ACC112 (cell line): ENCODE measurements around the gene CPHXL.

ENCODE experiments used
- H2AFZ ChIP-seq: fragments of 200-600 bp; sonication (generic); one replicate; pipeline ENCODE4 v1.6.0; 2017; ENCODE audit warnings: antibody characterized with exemption, low read length; ENCODE audit not compliant: unreplicated experiment
- H3K27ac ChIP-seq: fragments of 200-600 bp; sonication (generic); 2 replicates; pipeline ENCODE4 v1.5.1; 2014; ENCODE audit warnings: low read depth, mild to moderate bottlenecking, antibody characterized with exemption, low read length, moderate library complexity
- H3K27me3 ChIP-seq: fragments of 200-600 bp; sonication (generic); 2 replicates; pipeline ENCODE4 v1.6.1; 2014; ENCODE audit warnings: mild to moderate bottlenecking, antibody characterized with exemption, low read length, moderate library complexity, mixed read lengths; ENCODE audit not compliant: insufficient read depth
- H3K36me3 ChIP-seq: fragments of 200-600 bp; sonication (generic); 2 replicates; pipeline ENCODE4 v1.6.1; 2016; ENCODE audit warnings: mild to moderate bottlenecking, antibody characterized with exemption, low read length, moderate library complexity, mixed read lengths; ENCODE audit not compliant: insufficient read depth
- H3K4me1 ChIP-seq: fragments of 200-600 bp; sonication (generic); one replicate; pipeline ENCODE4 v1.6.1; 2016; ENCODE audit warnings: low read length, mixed read lengths; ENCODE audit not compliant: insufficient read depth, unreplicated experiment, control insufficient read depth
- H3K4me3 ChIP-seq: fragments of 200-600 bp; sonication (generic); 2 replicates; pipeline ENCODE4 v1.5.1; 2014; ENCODE audit warnings: mild to moderate bottlenecking, low read depth, low read length
- H3K79me2 ChIP-seq: fragments of 200-600 bp; sonication (generic); one replicate; pipeline ENCODE4 v1.6.0; 2016; ENCODE audit warnings: low read length; ENCODE audit not compliant: control insufficient read depth, unreplicated experiment, insufficient read depth

The CPHXL gene

GRCh38 chr16:75702242-75702641 lies 24.0 kb downstream of the CPHXL start:
- Histone ChIP-seq H3K4me1 (no peaks in the 10 kb centered on the region), H3K27ac (no peak overlapping the region), H3K4me3 (no peak overlapping the region), H3K36me3 (no peaks in the 10 kb centered on the region), H3K27me3 (peaks cover 11% of the 10 kb centered on the region), H3K79me2 (no peaks in the 10 kb centered on the region), H2AFZ (no peak overlapping the region)

DNA sequence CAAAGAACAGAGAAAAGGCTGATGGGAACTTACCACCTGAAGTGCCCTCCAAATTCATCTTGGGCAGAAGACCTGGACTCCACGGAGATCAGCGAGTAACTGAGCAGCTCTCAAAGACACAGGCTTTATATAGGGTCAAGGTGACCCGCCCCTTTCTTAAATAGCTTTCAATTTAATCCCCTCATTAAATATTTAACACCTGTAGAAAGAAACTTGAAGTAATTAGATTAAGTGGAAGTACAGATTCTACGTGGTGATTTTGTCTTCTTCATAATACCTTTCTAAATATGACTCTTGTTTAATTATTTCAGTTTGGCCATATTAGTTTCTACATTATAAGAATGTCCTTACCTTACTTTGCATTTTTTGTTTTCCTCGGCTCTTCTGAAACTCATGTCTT lies 24.9 kb downstream of the CPHXL start, which contains the start of gene DUXB:
Gene DUXB, minus strand, starts transcription at position 101 of the 400 bp plus-strand sequence. Its CDS starts 43 bp downstream, at position 58.
- Histone ChIP-seq H2AFZ (no peak within 1 kb of the TSS), H3K79me2 (no peaks in the 10 kb centered on the region), H3K4me3 (no peak within 1 kb of the TSS), H3K36me3 (no peaks in the 10 kb centered on the region), H3K27ac (no peak within 1 kb of the TSS), H3K27me3 (peaks cover 3% of the 10 kb centered on the region), H3K4me1 (no peaks in the 10 kb centered on the region)

- H3K4me3 ChIP-seq: no peak overlapping the region
- no peak overlapping the region for H2AFZ ChIP-seq
- no peaks in the 10 kb centered on the region for H3K36me3 ChIP-seq
- H3K27ac ChIP-seq: no peak overlapping the region
- H3K4me1 ChIP-seq: no peaks in the 10 kb centered on the region
- H3K27me3 ChIP-seq: peaks cover 6% of the 10 kb centered on the region; the same call in 1 of the 2 replicates
- no peaks in the 10 kb centered on the region for H3K79me2 ChIP-seq
Measured at GRCh38 chr16:75697571-75697970, 28.7 kb downstream of the CPHXL start.

DNA sequence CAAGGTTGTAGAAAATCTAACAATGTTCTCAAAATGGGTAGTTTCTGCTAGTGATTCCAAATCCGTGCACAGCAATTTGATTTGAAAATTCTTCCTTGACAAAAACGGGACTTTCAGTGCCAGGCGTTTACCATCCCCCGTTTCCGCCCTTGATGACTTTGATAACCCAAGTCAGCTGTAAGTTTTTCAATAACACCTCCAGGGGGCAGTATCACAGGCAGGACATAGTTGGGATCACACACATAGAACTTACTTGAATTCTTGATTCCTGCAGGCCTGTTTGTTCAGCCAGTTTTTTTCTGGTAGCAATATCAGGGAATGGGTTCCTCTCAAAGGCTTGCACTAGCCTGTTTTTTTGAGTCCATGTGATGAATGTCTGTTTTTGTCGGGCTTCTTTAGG lies 30.6 kb downstream of the CPHXL start:
- no peaks in the 10 kb centered on the region for H3K4me1 ChIP-seq
- no peak overlapping the region for H2AFZ ChIP-seq
- no peak overlapping the region for H3K4me3 ChIP-seq
- H3K27ac ChIP-seq: no peak overlapping the region
- H3K79me2 ChIP-seq: no peaks in the 10 kb centered on the region
- H3K27me3 ChIP-seq: 0 out of 2 replicates have a peak, but pooled peaks cover 3% of the 10 kb centered on the region
- no peaks in the 10 kb centered on the region for H3K36me3 ChIP-seq

GRCh38 chr16:75687361-75687760 lies 38.9 kb downstream of the CPHXL start:
- H2AFZ ChIP-seq: no peak overlapping the region
- no peaks in the 10 kb centered on the region for H3K36me3 ChIP-seq

DNA sequence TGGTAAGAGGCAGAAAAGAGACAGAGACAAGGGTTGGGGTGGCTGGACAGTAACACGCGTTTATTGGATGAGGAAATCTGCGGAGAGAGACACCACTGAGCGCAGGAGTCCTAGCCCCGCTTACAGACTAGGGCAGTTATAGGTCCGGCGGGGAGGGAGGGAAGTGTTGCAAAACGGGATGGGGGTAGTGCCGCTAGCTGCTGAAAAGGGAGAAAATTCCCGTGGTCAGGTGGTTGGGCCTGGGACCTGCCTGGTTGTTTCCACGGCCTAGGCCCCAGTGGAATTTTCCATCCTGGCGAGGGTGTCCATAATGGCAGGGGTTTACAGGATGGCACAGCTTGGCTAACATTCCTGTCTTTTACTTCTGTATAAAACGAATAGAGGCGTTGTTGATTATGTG lies 44.0 kb downstream of the CPHXL start:
- no peaks in the 10 kb centered on the region for H3K4me1 ChIP-seq
- H3K36me3 ChIP-seq: no peaks in the 10 kb centered on the region
- H2AFZ ChIP-seq: no peak overlapping the region
- H3K4me3 ChIP-seq: no peak overlapping the region
- H3K27me3 ChIP-seq: no peaks in the 10 kb centered on the region
- H3K79me2 ChIP-seq: no peaks in the 10 kb centered on the region
- H3K27ac ChIP-seq: no peak overlapping the region

More at GRCh38 chr16:75687361-75687760, 38.9 kb downstream of the CPHXL start:
- no peak overlapping the region for H3K4me3 ChIP-seq
- no peaks in the 10 kb centered on the region for H3K4me1 ChIP-seq
- H3K79me2 ChIP-seq: no peaks in the 10 kb centered on the region
- H3K27me3 ChIP-seq: no peaks in the 10 kb centered on the region
- H3K27ac ChIP-seq: no peak overlapping the region

GRCh38 chr16:75679366-75679765 lies 46.9 kb downstream of the CPHXL start:
- no peaks in the 10 kb centered on the region for H3K27me3 ChIP-seq
- no peak overlapping the region for H3K4me3 ChIP-seq
- no peaks in the 10 kb centered on the region for H3K36me3 ChIP-seq
- H2AFZ ChIP-seq: no peak overlapping the region
- no peaks in the 10 kb centered on the region for H3K4me1 ChIP-seq
- no peak overlapping the region for H3K27ac ChIP-seq
- no peaks in the 10 kb centered on the region for H3K79me2 ChIP-seq

- no peaks in the 10 kb centered on the region for H3K36me3 ChIP-seq
- no peaks in the 10 kb centered on the region for H3K79me2 ChIP-seq
- no peak within 1 kb of the TSS for H3K27ac ChIP-seq
- no peak within 1 kb of the TSS for H3K4me3 ChIP-seq
- H3K27me3 ChIP-seq: no peaks in the 10 kb centered on the region
- no peak within 1 kb of the TSS for H2AFZ ChIP-seq
- no peaks in the 10 kb centered on the region for H3K4me1 ChIP-seq
Measured at GRCh38 chr16:75676909-75677308, 49.4 kb downstream of the CPHXL start, which contains the start of gene CPHXL2. Gene CPHXL2, minus strand, starts transcription at chr16:75677009. Its CDS starts 10 bp downstream, at chr16:75676999.

DNA sequence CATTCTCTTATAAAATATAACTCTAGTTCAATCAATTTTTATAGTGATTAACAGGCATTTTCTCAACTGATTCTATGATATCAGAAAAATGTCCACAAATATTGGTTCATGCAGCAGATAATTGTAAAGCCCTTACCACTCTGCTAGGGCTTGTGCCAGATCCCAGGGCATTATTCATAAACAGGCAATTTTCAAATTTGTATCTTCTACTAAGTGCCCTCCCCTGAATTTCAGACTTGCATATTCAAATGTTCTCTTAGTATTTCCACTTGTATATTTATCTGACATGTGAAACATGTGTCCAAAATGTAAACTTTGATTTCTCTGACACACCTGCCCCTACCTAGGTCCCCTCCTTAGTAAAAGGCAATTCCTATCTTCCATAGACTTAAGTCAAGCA lies 58.8 kb downstream of the CPHXL start:
- Histone ChIP-seq H3K79me2 (no peaks in the 10 kb centered on the region), H3K27ac (no peak overlapping the region), H2AFZ (no peak overlapping the region), H3K36me3 (no peaks in the 10 kb centered on the region), H3K27me3 (no peaks in the 10 kb centered on the region), H3K4me1 (no peaks in the 10 kb centered on the region), H3K4me3 (no peak overlapping the region)
